ENCODE data around the gene CYP2F1. TPM values are rescaled to one million over a fixed set of nuclear protein-coding genes. Genes with fewer than 3 reads are reported as not detected.

The CYP2F1 gene
- total RNA-seq, 3 donors from 2014 or later = not detected

DNA sequence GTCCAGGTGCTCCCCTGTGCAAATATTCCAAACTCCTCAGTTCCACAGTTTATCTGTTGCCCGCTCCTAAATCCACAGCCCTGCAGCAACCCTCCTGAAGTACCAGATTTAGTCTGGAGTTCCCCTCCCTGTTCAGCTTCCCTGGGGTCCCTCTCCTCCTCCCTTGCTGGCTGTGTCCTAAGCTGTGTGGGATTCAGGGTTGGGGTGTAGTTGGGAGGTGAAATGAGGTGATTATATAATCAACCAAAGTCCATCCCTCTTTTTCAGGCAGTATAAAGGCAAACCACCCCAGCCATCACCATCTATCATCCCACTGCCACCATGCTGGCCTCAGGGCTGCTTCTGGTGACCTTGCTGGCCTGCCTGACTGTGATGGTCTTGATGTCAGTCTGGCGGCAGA, 26.1 kb upstream of the CYP2F1 start, which contains the start of gene CYP2A13:
Gene CYP2A13 (plus strand): TSS at position 301 of the 400 bp plus-strand sequence. CDS start 21 bp downstream, at position 322.
- no peaks in the 10 kb centered on the region for H3K36me3 ChIP-seq
- H3K9me3 ChIP-seq = no peaks in the 10 kb centered on the region
- H3K27ac ChIP-seq = no peak within 1 kb of the TSS
- TF ChIP-seq POLR2AphosphoS5 (IDR thresholded peaks at IDR 0.05) (no peak), POLR2A (IDR thresholded peaks at IDR 0.05) (no peak)
- TF ChIP-seq, protein P1, sequence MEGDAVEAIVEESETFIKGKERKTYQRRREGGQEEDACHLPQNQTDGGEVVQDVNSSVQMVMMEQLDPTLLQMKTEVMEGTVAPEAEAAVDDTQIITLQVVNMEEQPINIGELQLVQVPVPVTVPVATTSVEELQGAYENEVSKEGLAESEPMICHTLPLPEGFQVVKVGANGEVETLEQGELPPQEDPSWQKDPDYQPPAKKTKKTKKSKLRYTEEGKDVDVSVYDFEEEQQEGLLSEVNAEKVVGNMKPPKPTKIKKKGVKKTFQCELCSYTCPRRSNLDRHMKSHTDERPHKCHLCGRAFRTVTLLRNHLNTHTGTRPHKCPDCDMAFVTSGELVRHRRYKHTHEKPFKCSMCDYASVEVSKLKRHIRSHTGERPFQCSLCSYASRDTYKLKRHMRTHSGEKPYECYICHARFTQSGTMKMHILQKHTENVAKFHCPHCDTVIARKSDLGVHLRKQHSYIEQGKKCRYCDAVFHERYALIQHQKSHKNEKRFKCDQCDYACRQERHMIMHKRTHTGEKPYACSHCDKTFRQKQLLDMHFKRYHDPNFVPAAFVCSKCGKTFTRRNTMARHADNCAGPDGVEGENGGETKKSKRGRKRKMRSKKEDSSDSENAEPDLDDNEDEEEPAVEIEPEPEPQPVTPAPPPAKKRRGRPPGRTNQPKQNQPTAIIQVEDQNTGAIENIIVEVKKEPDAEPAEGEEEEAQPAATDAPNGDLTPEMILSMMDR (IDR thresholded peaks at IDR 0.05) = no peak
- H3K4me1 ChIP-seq = no peaks in the 10 kb centered on the region
- no peak within 1 kb of the TSS for H3K4me3 ChIP-seq
- H3K27me3 ChIP-seq = peaks cover 0 to 29% of the 10 kb centered on the region in 2 donors
- DNase-seq (ENCODE audit: low spot score in 2 of 2) = no peak
- intact Hi-C loops (cut with DNase I; ENCODE audit: low total_unique reads) = loop anchor here (5.0 kb wide), 1 partner anchor 869 kb away; the partner anchor contains the start of gene RABAC1

- intact Hi-C loops (cut with DNase I; ENCODE audit: low total_unique reads) = loop anchor here (5.0 kb wide), 1 partner anchor 867 kb away; the partner anchor contains the start of gene RABAC1
- Histone ChIP-seq H3K4me3 (no peak overlapping the region), H3K9me3 (no peaks in the 10 kb centered on the region), H3K36me3 (no peaks in the 10 kb centered on the region), H3K27me3 (peaks cover 0 to 40% of the 10 kb centered on the region in 2 donors), H3K4me1 (no peaks in the 10 kb centered on the region), H3K27ac (no peak overlapping the region)
- no peak for DNase-seq (ENCODE audit: low spot score in 2 of 2)
- TF ChIP-seq POLR2A (IDR thresholded peaks at IDR 0.05) = no peak
- TF ChIP-seq, protein P1 (IDR thresholded peaks at IDR 0.05) = no peak
- no peak for TF ChIP-seq POLR2AphosphoS5 (IDR thresholded peaks at IDR 0.05)
Measured at GRCh38 chr19:41089959-41090358, 24.3 kb upstream of the CYP2F1 start.

DNA sequence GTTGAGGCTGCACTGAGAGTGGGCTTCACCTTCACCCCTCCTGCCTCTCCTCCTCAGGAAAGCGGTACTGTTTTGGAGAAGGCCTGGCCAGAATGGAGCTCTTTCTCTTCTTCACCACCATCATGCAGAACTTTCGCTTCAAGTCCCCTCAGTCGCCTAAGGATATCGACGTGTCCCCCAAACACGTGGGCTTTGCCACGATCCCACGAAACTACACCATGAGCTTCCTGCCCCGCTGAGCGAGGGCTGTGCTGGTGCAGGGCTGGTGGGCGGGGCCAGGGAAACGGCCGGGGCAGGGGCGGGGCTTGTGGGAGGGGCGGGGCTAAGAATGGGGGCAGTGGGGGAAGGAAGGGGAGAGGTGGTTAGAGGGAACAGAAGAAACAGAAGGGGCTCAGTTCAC, 18.5 kb upstream of the CYP2F1 start:
- H3K36me3 ChIP-seq = no peaks in the 10 kb centered on the region
- no peak for DNase-seq (ENCODE audit: low spot score in 2 of 2)
- H3K9me3 ChIP-seq = peaks cover 0 to 11% of the 10 kb centered on the region in 2 donors
- no peaks in the 10 kb centered on the region for H3K4me1 ChIP-seq
- no peak overlapping the region for H3K4me3 ChIP-seq
- no peak overlapping the region for H3K27ac ChIP-seq
- no peak for TF ChIP-seq POLR2A (IDR thresholded peaks at IDR 0.05)
- TF ChIP-seq, protein P1 (IDR thresholded peaks at IDR 0.05) = no peak
- no peak for TF ChIP-seq POLR2AphosphoS5 (IDR thresholded peaks at IDR 0.05)
- intact Hi-C loops (cut with DNase I; ENCODE audit: low total_unique reads) = no loop called here
- H3K27me3 ChIP-seq = peaks cover 0 to 13% of the 10 kb centered on the region in 2 donors

- Histone ChIP-seq H3K36me3 (no peaks in the 10 kb centered on the region), H3K27ac (no peak overlapping the region), H3K27me3 (peaks cover 0 to 11% of the 10 kb centered on the region in 2 donors), H3K9me3 (peaks cover 0 to 11% of the 10 kb centered on the region in 2 donors), H3K4me3 (no peak overlapping the region), H3K4me1 (no peaks in the 10 kb centered on the region)
- TF ChIP-seq POLR2AphosphoS5 (IDR thresholded peaks at IDR 0.05) (no peak), POLR2A (IDR thresholded peaks at IDR 0.05) (no peak)
- TF ChIP-seq, protein P1 (IDR thresholded peaks at IDR 0.05) = no peak
- intact Hi-C loops (cut with DNase I; ENCODE audit: low total_unique reads) = no loop called here
- no peak for DNase-seq (ENCODE audit: low spot score in 2 of 2)
Measured at GRCh38 chr19:41096353-41096752, 17.9 kb upstream of the CYP2F1 start.

- Histone ChIP-seq H3K4me1 (no peaks in the 10 kb centered on the region), H3K27ac (no peak overlapping the region), H3K27me3 (peaks cover 0 to 11% of the 10 kb centered on the region in 2 donors), H3K9me3 (peaks cover 0 to 11% of the 10 kb centered on the region in 2 donors), H3K4me3 (no peak overlapping the region), H3K36me3 (no peaks in the 10 kb centered on the region)
- intact Hi-C loops (cut with DNase I; ENCODE audit: low total_unique reads) = no loop called here
- TF ChIP-seq, protein P1 (IDR thresholded peaks at IDR 0.05) = no peak
- no peak for TF ChIP-seq POLR2AphosphoS5 (IDR thresholded peaks at IDR 0.05)
- no peak for TF ChIP-seq POLR2A (IDR thresholded peaks at IDR 0.05)
- DNase-seq (ENCODE audit: low spot score in 2 of 2) = no peak
Measured at GRCh38 chr19:41097302-41097701, 16.9 kb upstream of the CYP2F1 start.

Data from breast epithelium (tissue), 4 donors.